Testis (tissue), 3 donors: ENCODE measurements around the gene NRG2. TPM values are rescaled to one million over a fixed set of nuclear protein-coding genes. Genes with fewer than 3 reads are reported as not detected.

Experiments
- DNase-seq: peaks from one replicate; pipeline ENCODE4 v3.0.0-alpha.2; 2019
- H3K27ac ChIP-seq, 2 donors: fragments of 200-600 bp; sonication (generic); one replicate each; pipeline ENCODE4 v1.5.1; 2019
- H3K27me3 ChIP-seq: fragments of 200-600 bp; sonication (generic); one replicate; pipeline ENCODE4 v1.5.1; 2019
- H3K36me3 ChIP-seq: fragments of 200-600 bp; sonication (generic); one replicate; pipeline ENCODE4 v1.5.1; 2017; ENCODE audit warnings: low read depth; ENCODE audit errors: missing control alignments
- H3K4me1 ChIP-seq: fragments of 200-600 bp; sonication (generic); one replicate; pipeline ENCODE4 v1.5.1; 2019
- H3K4me3 ChIP-seq, 2 donors: fragments of 200-600 bp; sonication (generic); one replicate each; pipeline ENCODE4 v1.5.1; 2017 to 2019
- H3K9me3 ChIP-seq: fragments of 200-600 bp; sonication (generic); one replicate; pipeline ENCODE4 v1.5.1; 2017
- CTCF ChIP-seq, 3 experiments: fragments of 450-650 bp in 2 of 3; fragments of 200-600 bp in 1 of 3; sonication (generic) in 1 of 3; IDR thresholded peaks; one replicate each; pipeline ENCODE4 v1.5.1; 2016 to 2019; ENCODE audit warnings: antibody characterized with exemption in 3 of 3, mild to moderate bottlenecking in 2 of 3, moderate library complexity in 1 of 3
- POLR2A ChIP-seq: fragments of 450-650 bp; IDR thresholded peaks from one replicate; pipeline ENCODE4 v1.6.1; 2017; ENCODE audit warnings: antibody characterized with exemption, mild to moderate bottlenecking, moderate library complexity
- WGBS, 2 donors: methylation state at CpG; one replicate each; pipeline ENCODE4 v1.1.5; 2018; 5-methylcytosine and 5-hydroxymethylcytosine counted together
- intact Hi-C: fragments of 100-400 bp; cut with DNase I; formaldehyde crosslinking; loops from one replicate; pipeline ENCODE4 v1.15.1; 2023; ENCODE audit warnings: low total_unique reads
- polyA plus RNA-seq: library from polyadenylated mRNA; stranded (reverse); fragments of 350-450 nt; fragmentation: Illumina TruSeq; extraction: RNeasy Lipid Tissue Mini Kit (QIAGEN cat#74804); gene quantifications from one replicate; pipeline ENCODE4 v1.2.3, GENCODE V29; 2014; ENCODE audit warnings: low read depth, low replicate concordance; ENCODE audit not compliant: insufficient read depth
- total RNA-seq, 2 donors: library from RNA; depleted of rRNA; stranded (reverse); fragments of >200 nt; gene quantifications; one replicate each; pipeline ENCODE4 v1.2.3, GENCODE V29; 2016

The NRG2 gene
- total and polyA plus RNA-seq, 3 donors from 2014 or later, result 4.8 to 23.2 (median 13.0) TPM

DNA sequence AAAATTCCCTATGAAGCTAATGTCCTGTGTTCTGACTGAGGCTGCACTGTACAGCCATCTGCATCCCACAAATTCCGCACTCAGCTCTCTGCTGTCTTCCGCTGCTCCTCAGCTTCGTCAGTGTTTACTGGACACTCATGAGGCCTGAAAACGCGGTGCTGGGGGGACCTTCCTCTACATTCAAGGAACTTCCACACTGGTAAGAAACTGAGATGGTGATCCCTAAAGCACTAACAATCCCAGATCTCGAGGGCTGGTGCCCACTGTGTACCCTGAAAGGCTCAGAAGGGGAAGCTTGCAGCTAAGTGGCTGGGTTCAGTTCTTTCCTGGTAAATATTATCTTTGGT is 117.9 kb downstream of the NRG2 start:
- TF ChIP-seq CTCF (IDR thresholded peaks at IDR 0.05) (no peak), POLR2A (no peak)

DNA sequence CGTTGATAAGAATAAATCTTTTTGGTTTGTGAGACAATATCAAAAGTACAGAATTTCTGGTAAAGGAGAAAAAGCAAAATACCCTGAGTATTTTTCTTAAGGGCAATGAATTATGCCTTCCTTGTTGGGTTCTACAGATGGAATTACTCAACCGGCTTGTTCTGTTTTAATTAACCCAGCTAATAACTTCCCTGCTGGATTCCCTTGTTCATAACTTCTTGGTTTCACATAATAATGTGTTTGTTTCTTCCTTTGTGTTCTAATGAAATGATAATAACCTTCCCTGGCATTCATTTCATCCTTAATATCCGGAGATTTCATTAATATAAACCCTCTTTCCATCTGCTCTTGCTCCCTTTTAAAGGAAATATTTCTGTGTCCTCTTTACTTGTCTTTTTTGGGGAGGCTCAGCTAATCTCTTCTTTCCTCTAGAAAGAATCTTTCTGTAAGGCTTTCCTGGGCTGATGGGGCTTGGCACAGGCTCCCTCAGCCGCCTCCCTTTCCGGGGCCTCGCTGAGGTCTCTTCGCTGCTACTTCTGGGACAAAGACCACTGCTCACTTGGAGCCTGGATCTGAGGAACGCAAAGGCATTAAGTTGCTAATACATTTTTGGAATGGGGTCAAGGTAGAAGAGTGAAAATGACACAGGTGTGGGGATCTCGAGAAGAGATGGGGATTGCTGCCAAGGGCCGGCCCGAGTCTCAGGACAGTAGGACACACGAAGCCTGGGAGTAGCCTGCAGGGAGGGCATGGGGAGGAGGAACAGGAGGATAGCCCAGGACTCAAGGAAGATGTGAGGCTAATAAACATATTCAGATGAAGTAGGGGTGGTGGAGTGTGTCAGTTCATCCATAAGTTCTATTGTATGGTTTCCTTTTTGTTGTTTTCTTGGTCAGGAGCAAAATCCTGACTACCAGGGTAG is 118.5 kb downstream of the NRG2 start:
- 58 to 59% methylated on average over 12 of the region's 12 CpGs for WGBS, 2 donors

More for the DNA sequence above, 117.9 kb downstream of the NRG2 start:
- H3K27ac ChIP-seq, result no peak overlapping the region
- intact Hi-C loops, result no loop called here
- no peak for DNase-seq
- no peaks in the 10 kb centered on the region for H3K36me3 ChIP-seq
- WGBS, 2 donors, result 90 to 91% methylated on average over 6 of the region's 6 CpGs
- no peaks in the 10 kb centered on the region for H3K27me3 ChIP-seq
- no peak overlapping the region for H3K4me3 ChIP-seq
- H3K9me3 ChIP-seq, result no peaks in the 10 kb centered on the region
- H3K4me1 ChIP-seq, result no peaks in the 10 kb centered on the region

GRCh38 chr5:139919308-139919707 is 123.8 kb downstream of the NRG2 start:
- Histone ChIP-seq H3K4me1 (no peaks in the 10 kb centered on the region), H3K9me3 (no peaks in the 10 kb centered on the region), H3K27me3 (no peaks in the 10 kb centered on the region), H3K27ac (no peak overlapping the region), H3K4me3 (no peak overlapping the region), H3K36me3 (no peaks in the 10 kb centered on the region)
- WGBS, 2 donors, result 73 to 77% methylated on average over 2 of the region's 2 CpGs
- no peak for DNase-seq
- TF ChIP-seq POLR2A (no peak), CTCF (IDR thresholded peaks at IDR 0.05) (no peak)
- intact Hi-C loops, result no loop called here

More for the DNA sequence above, 118.5 kb downstream of the NRG2 start:
- Histone ChIP-seq H3K9me3 (no peaks in the 10 kb centered on the region), H3K27me3 (no peaks in the 10 kb centered on the region), H3K4me1 (no peaks in the 10 kb centered on the region), H3K4me3 (no peak overlapping the region), H3K27ac (no peak overlapping the region), H3K36me3 (no peaks in the 10 kb centered on the region)
- intact Hi-C loops, result no loop called here
- DNase-seq, result no peak
- no peak for TF ChIP-seq POLR2A
- TF ChIP-seq CTCF (IDR thresholded peaks at IDR 0.05), result no peak

- WGBS, 2 donors, result 60 to 78% methylated on average over 3 of the region's 3 CpGs
- no peak for DNase-seq
- intact Hi-C loops, result no loop called here
These were observed 127.3 kb downstream of the NRG2 start for GRCh38 chr5:139915834-139916233.

More at GRCh38 chr5:139915834-139916233, 127.3 kb downstream of the NRG2 start:
- H3K9me3 ChIP-seq, result no peaks in the 10 kb centered on the region
- H3K4me1 ChIP-seq, result no peaks in the 10 kb centered on the region
- H3K36me3 ChIP-seq, result no peaks in the 10 kb centered on the region
- H3K4me3 ChIP-seq, result no peak overlapping the region
- no peak overlapping the region for H3K27ac ChIP-seq
- TF ChIP-seq CTCF (IDR thresholded peaks at IDR 0.05), result no peak
- TF ChIP-seq POLR2A, result no peak
- no peaks in the 10 kb centered on the region for H3K27me3 ChIP-seq
